Heart right ventricle (tissue), 16 donors: ENCODE measurements around the gene FTSJ3. TPM values are rescaled to one million over a fixed set of nuclear protein-coding genes. Genes with fewer than 3 reads are reported as not detected.

ENCODE experiments used
- ATAC-seq, 8 donors: fragments of 200-7000 bp; cut with Tn5 transposase; one replicate each; pipeline ENCODE4 v1.9.1; 2020; ENCODE audit warnings: mild to moderate bottlenecking in 8 of 8, moderate library complexity in 8 of 8, moderate number of reproducible peaks in 1 of 8
- DNase-seq, 2 donors: peaks; one replicate each; pipeline ENCODE4 v3.0.0-alpha.2; 2020
- H3K27ac ChIP-seq, 10 donors: fragments of 200-600 bp; sonication (generic) in 2 of 10; one replicate each; pipeline versions ENCODE4 v1.5.0 to v1.8.0; 2020 to 2022; ENCODE audit warnings: mild to moderate bottlenecking in 3 of 10
- H3K27me3 ChIP-seq, 7 donors: fragments of 200-600 bp; one replicate each; pipeline ENCODE4 v1.8.0; 2021 to 2022; ENCODE audit warnings: mild to moderate bottlenecking in 2 of 7
- H3K36me3 ChIP-seq, 9 donors: fragments of 200-600 bp; sonication (generic) in 1 of 9; one replicate each; pipeline versions ENCODE4 v1.5.0 to v1.8.0; 2020 to 2022; ENCODE audit warnings: mild to moderate bottlenecking in 2 of 9
- H3K4me1 ChIP-seq, 9 donors: fragments of 200-600 bp; sonication (generic) in 1 of 9; one replicate each; pipeline versions ENCODE4 v1.5.0 to v1.8.0; 2020 to 2022; ENCODE audit warnings: mild to moderate bottlenecking in 4 of 9
- H3K4me3 ChIP-seq, 10 donors: fragments of 200-600 bp; sonication (generic) in 2 of 10; one replicate each; pipeline versions ENCODE4 v1.5.0 to v1.8.0; 2020 to 2022; ENCODE audit warnings: mild to moderate bottlenecking in 7 of 10, moderate library complexity in 2 of 10
- H3K9me3 ChIP-seq, 11 donors: fragments of 200-600 bp in 10 of 11; sonication (generic) in 2 of 11; one replicate each; pipeline versions ENCODE4 v1.5.0 to v1.8.0; 2013 to 2022; ENCODE audit warnings: mild to moderate bottlenecking in 2 of 11, control low read depth in 1 of 11, moderate library complexity in 1 of 11
- WGBS, 2 donors: extraction: QIAGEN DNeasy Blood & Tissue Kit; methylation state at CpG; one replicate each; pipeline ENCODE4 v1.1.7; 2013; ENCODE audit warnings: inconsistent platforms in 1 of 2; 5-methylcytosine and 5-hydroxymethylcytosine counted together
- intact Hi-C, 10 donors: fragments of 100-400 bp; cut with DNase I; formaldehyde crosslinking; loops; one replicate each; pipeline versions ENCODE4 v1.11.1 to v1.14.2; 2022
- polyA plus RNA-seq, 2 donors: library from polyadenylated mRNA; stranded (reverse); fragments of 200-250 nt; gene quantifications; one replicate each; pipeline ENCODE4 v1.2.3, GENCODE V29; 2013
- total RNA-seq, 10 donors: library from RNA; stranded (reverse); fragmentation: NEBNext Ultra II Directional in 3 of 10; extraction: Animal tissue kit (Norgen Biotek cat#: 25700) in 3 of 10; gene quantifications; one replicate each; pipeline versions ENCODE4 v1.2.1 to v1.2.4, GENCODE V29; 2021 to 2023
- TF ChIP-seq, protein P1 (sequence below), 9 donors: fragments of 200-600 bp; sonication (generic) in 2 of 9; IDR thresholded peaks; one replicate each; pipeline versions ENCODE4 v1.5.0 to v1.8.0; 2021 to 2022; ENCODE audit warnings: antibody characterized with exemption in 9 of 9, mild to moderate bottlenecking in 5 of 9, moderate library complexity in 1 of 9
- donor health status: Arrhythmogenic right ventricular cardiomyopathy.
- donor health status: ischemic (EF 13 %, LVEDD 7.1; RV severe dilation, severe dysfunction).
- donor health status: healthy with polysubstance abuse.
- donor health status: DM: no; HTN: yes; CAD: no.
- donor health status: DM: no; HTN: no; CAD: no.
- donor health status: ischemic (EF 25% LVEDD 6.9; RV normal size, moderate dysfunction).
- donor health status: ischemic (EF 25% LVEDD 5.7; RV mildly dilated, moderate dysfunction).
- donor health status: healthy.
- donor health status: DM: yes; HTN: yes; CAD: no.
- donor health status: Ischemic cardiomyopathy.
- donor health status: ischemic (EF 35%, LVEDD 5.7; RV mildly dilated, moderate dysfunction).
- donor health status: nonischemic (EF 11% LVEDD 7.7; RV severe dilation, severe dysfunction).
- donor health status: DM: yes; HTN: yes; CAD: no.
- donor health status: PGD.
- donor health status: ischemic (EF 29% LVEDD 5.4; RV normal size, mild dysfunction).
- donor health status: nonischemic (EF 23%, LVEDD 6.1; RV moderate dilation, normal function).

The FTSJ3 gene
- total and polyA plus RNA-seq, 12 donors: 14.0 to 43.0 (median 28.4) TPM

DNA sequence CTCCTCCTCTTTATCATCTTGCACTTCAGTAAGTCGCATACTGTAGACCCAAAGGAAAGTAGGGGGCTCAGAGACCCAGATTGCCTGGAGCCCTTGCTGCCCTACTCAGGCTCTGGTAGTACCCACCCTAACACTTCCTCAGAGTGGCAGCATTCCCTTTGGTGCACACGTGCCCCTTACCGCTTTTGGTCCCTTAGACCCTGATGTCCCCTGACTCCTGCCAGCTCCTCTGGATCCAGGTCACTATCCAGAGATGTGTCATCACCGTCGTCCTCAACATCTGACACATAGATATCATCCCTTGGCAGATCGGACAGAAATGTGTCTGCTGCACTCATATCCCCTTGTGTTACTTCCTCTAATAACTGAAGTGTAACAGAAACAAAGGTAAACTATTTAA is 5.7 kb downstream of the FTSJ3 start:
- TF ChIP-seq, protein P1, sequence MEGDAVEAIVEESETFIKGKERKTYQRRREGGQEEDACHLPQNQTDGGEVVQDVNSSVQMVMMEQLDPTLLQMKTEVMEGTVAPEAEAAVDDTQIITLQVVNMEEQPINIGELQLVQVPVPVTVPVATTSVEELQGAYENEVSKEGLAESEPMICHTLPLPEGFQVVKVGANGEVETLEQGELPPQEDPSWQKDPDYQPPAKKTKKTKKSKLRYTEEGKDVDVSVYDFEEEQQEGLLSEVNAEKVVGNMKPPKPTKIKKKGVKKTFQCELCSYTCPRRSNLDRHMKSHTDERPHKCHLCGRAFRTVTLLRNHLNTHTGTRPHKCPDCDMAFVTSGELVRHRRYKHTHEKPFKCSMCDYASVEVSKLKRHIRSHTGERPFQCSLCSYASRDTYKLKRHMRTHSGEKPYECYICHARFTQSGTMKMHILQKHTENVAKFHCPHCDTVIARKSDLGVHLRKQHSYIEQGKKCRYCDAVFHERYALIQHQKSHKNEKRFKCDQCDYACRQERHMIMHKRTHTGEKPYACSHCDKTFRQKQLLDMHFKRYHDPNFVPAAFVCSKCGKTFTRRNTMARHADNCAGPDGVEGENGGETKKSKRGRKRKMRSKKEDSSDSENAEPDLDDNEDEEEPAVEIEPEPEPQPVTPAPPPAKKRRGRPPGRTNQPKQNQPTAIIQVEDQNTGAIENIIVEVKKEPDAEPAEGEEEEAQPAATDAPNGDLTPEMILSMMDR (IDR thresholded peaks at IDR 0.05): no peak
- ATAC-seq (no peak), DNase-seq (no peak)
- Histone ChIP-seq H3K4me3 (no peak overlapping the region), H3K4me1 (peaks cover 0 to 26% (median 19%) of the 10 kb centered on the region in 9 donors), H3K9me3 (no peaks in the 10 kb centered on the region), H3K36me3 (peaks cover 4 to 92% (median 83%) of the 10 kb centered on the region in 9 donors), H3K27me3 (no peaks in the 10 kb centered on the region), H3K27ac (peak overlapping the region in 1 of 10 donors; percentile 10)
- intact Hi-C loops: loop anchor here in 3 of 10 donors (10.0 kb wide), 2 partner anchors 47 to 683 kb away; partner anchors contain the start of genes CCDC47 (in 2 of the 3), DDX42 (in 2 of the 3), CEP95 (in 1 of the 3) and DDX5 (in 1 of the 3)
- 58 to 59% methylated on average over 6 of the region's 6 CpGs for WGBS, 2 donors

DNA sequence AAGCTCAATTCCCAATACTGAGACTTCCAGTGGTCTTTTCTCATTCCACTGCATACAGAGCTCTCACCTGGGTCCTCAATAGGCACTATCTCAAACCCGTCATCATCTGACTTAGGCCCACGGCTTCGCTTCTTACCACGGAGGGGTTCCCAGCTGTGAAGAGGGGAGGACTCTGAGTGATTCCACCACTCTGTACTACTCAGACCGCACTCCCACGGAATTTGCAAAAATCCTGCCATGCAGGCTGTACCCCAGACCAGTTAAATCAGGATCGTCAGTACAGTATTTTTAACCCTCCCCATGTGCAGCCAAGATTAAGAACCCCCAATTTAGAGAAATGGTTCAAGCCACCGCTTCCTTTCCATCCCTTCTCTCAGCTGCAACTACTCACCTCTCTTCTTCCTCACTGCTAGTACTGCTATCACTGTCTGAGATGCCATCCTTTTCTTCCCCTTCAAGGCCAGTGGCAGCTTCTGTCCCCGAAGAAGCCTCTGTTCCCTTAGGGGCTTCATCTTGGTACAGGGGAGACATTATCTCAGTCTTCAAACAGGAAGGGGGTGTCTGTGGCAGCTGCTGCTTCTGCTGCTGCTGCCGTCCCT is 6.4 kb downstream of the FTSJ3 start:
- no peaks in the 10 kb centered on the region for H3K9me3 ChIP-seq
- DNase-seq (no peak), ATAC-seq (no peak)
- intact Hi-C loops: loop anchor here in 3 of 10 donors (10.0 kb wide), 2 partner anchors 46 to 684 kb away; partner anchors contain the start of genes CCDC47 (in 2 of the 3), DDX42 (in 2 of the 3), CEP95 (in 1 of the 3) and DDX5 (in 1 of the 3)
- peaks cover 0 to 22% (median 14%) of the 10 kb centered on the region in 9 donors for H3K4me1 ChIP-seq
- H3K27me3 ChIP-seq: no peaks in the 10 kb centered on the region
- WGBS, 2 donors: 81 to 82% methylated on average over 10 of the region's 10 CpGs
- H3K27ac ChIP-seq: peak overlapping the region in 2 of 10 donors; percentile 9 to 27
- TF ChIP-seq, protein P1 (IDR thresholded peaks at IDR 0.05): no peak
- H3K4me3 ChIP-seq: no peak overlapping the region
- peaks cover 8 to 100% (median 90%) of the 10 kb centered on the region in 9 donors for H3K36me3 ChIP-seq

DNA sequence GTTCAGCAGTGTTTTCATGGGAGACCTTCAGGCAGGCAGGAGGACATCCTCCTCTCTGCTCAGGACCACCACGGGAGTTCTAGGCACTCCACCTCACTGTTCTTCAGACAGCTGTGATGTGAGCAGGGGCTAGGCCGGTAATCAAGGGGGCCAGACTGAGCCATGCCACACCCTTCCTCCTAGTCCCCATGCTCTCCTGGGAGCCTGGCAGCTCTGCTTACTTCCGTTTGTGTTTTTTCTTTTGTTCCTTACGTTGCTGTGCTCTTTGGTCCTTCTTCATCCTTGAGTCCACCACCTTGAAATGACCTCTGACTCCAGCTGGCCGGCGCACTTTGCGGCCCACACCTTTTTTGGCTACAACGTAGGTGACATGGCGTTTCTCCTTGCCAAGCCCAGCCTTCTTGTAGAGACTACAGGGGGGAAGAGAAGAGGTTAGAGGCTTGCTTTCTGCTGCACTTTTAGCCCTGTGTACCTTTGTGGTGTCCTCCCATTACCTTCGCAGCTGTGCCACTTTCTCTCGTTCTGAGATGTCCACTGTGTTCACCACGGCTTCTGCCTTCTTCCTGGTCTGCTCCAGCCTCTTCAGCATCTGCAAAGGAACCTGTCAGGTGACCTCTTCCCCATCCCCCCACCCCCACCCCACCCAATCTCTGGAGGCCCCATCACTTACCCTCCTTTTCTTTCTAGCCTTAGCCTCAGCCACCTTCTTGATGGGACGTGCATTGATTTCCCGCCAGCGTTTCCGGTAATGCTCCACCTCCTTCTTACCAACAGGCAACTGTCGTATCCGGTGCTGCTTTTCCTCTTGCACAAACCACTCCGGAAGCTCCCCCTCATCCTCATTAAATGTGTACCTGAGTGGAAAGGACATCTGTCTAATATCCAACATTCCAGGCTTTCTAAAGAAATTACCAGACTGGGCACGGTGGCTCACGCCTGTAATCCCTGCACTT is 7.6 kb downstream of the FTSJ3 start:
- TF ChIP-seq, protein P1 (IDR thresholded peaks at IDR 0.05): no peak
- Histone ChIP-seq H3K36me3 (peaks cover 8 to 100% (median 97%) of the 10 kb centered on the region in 9 donors), H3K27me3 (no peaks in the 10 kb centered on the region), H3K4me3 (no peak overlapping the region), H3K27ac (peak overlapping the region in 7 of 10 donors; percentile 27 to 59 (median 49)), H3K4me1 (peaks cover 0 to 14% (median 7%) of the 10 kb centered on the region in 9 donors), H3K9me3 (no peaks in the 10 kb centered on the region)
- 59 to 67% methylated on average over 21 of the region's 21 CpGs for WGBS, 2 donors
- DNase-seq (no peak), ATAC-seq (peak in 5 of 8 donors; percentile 16 to 53 (median 28))
- intact Hi-C loops: loop anchor here in 4 of 10 donors (5.0 to 10.0 kb wide), 3 partner anchors 43 to 685 kb away; partner anchors contain the start of genes CCDC47 (in 2 of the 4), DDX42 (in 2 of the 4), CEP95 (in 1 of the 4) and DDX5 (in 1 of the 4)

DNA sequence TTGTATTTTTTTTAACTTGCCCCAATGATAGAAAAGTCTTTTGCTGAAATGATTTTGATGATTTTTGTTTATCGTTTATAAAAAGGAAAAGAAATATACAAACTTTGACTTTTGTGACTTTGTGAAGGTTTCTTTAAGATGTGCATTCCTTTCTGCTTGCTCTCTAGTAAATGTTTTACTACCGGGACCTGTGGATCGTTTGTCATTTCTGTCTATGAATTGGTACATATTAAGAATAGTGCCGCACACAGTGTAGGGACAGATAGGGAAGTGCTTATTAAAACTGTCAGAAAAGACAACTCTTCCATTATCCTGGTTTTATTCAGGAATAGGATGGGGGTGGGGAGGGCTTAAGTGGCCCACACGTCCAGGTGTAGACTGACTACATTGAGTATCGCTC is 8.3 kb downstream of the FTSJ3 start:
- DNase-seq (no peak), ATAC-seq (peak in 1 of 8 donors; percentile 7)
- Histone ChIP-seq H3K4me1 (peaks cover 0 to 14% (median 7%) of the 10 kb centered on the region in 9 donors), H3K36me3 (peaks cover 8 to 100% (median 96%) of the 10 kb centered on the region in 9 donors), H3K4me3 (no peak overlapping the region), H3K27me3 (no peaks in the 10 kb centered on the region), H3K9me3 (no peaks in the 10 kb centered on the region), H3K27ac (peak overlapping the region in 5 of 10 donors; percentile 47 to 59 (median 51))
- intact Hi-C loops: loop anchor here in 1 of 10 donors (5.0 kb wide), 1 partner anchor 42 kb away; no protein-coding TSS in a partner anchor
- WGBS, 2 donors: 71 to 82% methylated on average over 6 of the region's 6 CpGs
- TF ChIP-seq, protein P1 (IDR thresholded peaks at IDR 0.05): no peak
